ENCODE measurements around the gene GSX1. TPM values are rescaled to one million over a fixed set of nuclear protein-coding genes. Genes with fewer than 3 reads are reported as not detected.

GSX1 gene
- total and polyA plus RNA-seq, 9 of the 15 experiments (the other 6 are each of a cell fraction or from before 2014, with no cell fraction given): not detected

DNA sequence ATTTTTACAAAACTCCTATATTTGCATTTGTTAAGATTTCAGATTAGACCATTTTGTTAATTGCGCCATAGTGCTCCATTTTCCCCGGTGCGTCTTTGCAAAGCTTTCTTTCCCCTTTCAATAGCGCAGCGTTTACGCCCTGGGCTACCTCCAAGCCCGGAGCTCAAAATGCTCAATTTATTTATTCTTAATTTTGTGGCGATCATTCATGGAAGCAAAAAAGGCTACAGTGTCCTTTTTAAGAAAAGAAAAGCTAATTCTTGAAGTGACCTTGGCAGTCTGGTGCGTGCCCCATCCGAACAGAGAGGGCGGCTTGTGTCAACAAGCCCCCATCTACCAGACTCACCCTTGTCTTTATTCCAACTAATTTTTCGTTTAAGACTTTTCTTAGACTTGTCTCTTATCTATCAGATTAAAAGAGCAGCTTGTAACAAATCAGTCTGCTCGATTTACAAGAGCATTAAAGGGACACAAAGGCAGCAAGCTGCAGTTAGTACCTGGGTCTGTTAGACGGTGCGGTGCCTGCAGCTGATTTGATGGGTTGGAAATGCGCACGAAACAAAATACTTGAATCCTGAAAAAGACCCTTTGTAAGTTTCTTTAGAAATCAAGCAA lies 30.1 kb downstream of the GSX1 start:
- H3K4me2 ChIP-seq (ENCODE audit: insufficient read depth, low read length): no peak overlapping the region
- no TSS peak for BruUV-seq (replicated peaks)
- H4K20me1 ChIP-seq (replicated peaks; ENCODE audit: control insufficient read depth, insufficient read depth, low read length): no peaks in the 10 kb centered on the region
- DNase-seq (ENCODE audit: extremely low read depth in 1 of 4, low spot score in 3 of 4): no peak
- peaks cover 0 to 3% of the 10 kb centered on the region in 2 experiments; a peak in 2 of 5 replicates for H3K4me1 ChIP-seq (replicated peaks in 1 of 2; ENCODE audit: control insufficient read depth in 2 of 2, insufficient read depth in 2 of 2, low read length in 2 of 2)
- no peaks in the 10 kb centered on the region for H3K36me3 ChIP-seq (ENCODE audit: control insufficient read depth, insufficient read depth, low read length)
- intact Hi-C loops (cut with micrococcal nuclease) (no loop called here), in situ Hi-C loops (cut with MboI) (loop anchor here (10.0 kb wide), 1 partner anchor 338 kb away; no protein-coding TSS in a partner anchor)
- no peak overlapping the region for H2AFZ ChIP-seq (ENCODE audit: low read depth, low read length)
- H3K9me3 ChIP-seq (replicated peaks; ENCODE audit: control insufficient read depth, insufficient read depth, low read depth, low read length): no peaks in the 10 kb centered on the region
- H3K4me3 ChIP-seq: no peak overlapping the region
- no peak for FAIRE-seq
- 2% methylated on average over 17 of the region's 17 CpGs for WGBS (ENCODE audit: insufficient coverage, low coverage, missing lambda C conversion rate)
- H3K27me3 ChIP-seq (ENCODE audit: control insufficient read depth in 2 of 2, insufficient read depth in 2 of 2, low read length in 2 of 2): peaks cover 0 to 8% of the 10 kb centered on the region in 2 experiments; a peak in 1 of 5 replicates
- ATAC-seq: no peak
- H3K9ac ChIP-seq (ENCODE audit: insufficient read depth in 1 of 2, low read depth in 2 of 2, low read length in 2 of 2): no peak overlapping the region
- POLR2A ChIA-PET: interaction anchor here (0.8 to 0.9 kb wide), 2 partner anchors 26 to 460 kb away, joined by 3 read pairs; no protein-coding TSS in a partner anchor
- CTCF ChIA-PET (ENCODE audit: low intra/inter-chr PET ratio): no interaction called here
- H3K27ac ChIP-seq (ENCODE audit: extremely low read depth, low read depth, low read length): no peak overlapping the region
- H3K79me2 ChIP-seq (ENCODE audit: control insufficient read depth, insufficient read depth, low read length): no peaks in the 10 kb centered on the region
- no peaks in the 10 kb centered on the region for H3K9me1 ChIP-seq (ENCODE audit: control insufficient read depth, insufficient read depth, low read length)
- TF ChIP-seq, protein P1, sequence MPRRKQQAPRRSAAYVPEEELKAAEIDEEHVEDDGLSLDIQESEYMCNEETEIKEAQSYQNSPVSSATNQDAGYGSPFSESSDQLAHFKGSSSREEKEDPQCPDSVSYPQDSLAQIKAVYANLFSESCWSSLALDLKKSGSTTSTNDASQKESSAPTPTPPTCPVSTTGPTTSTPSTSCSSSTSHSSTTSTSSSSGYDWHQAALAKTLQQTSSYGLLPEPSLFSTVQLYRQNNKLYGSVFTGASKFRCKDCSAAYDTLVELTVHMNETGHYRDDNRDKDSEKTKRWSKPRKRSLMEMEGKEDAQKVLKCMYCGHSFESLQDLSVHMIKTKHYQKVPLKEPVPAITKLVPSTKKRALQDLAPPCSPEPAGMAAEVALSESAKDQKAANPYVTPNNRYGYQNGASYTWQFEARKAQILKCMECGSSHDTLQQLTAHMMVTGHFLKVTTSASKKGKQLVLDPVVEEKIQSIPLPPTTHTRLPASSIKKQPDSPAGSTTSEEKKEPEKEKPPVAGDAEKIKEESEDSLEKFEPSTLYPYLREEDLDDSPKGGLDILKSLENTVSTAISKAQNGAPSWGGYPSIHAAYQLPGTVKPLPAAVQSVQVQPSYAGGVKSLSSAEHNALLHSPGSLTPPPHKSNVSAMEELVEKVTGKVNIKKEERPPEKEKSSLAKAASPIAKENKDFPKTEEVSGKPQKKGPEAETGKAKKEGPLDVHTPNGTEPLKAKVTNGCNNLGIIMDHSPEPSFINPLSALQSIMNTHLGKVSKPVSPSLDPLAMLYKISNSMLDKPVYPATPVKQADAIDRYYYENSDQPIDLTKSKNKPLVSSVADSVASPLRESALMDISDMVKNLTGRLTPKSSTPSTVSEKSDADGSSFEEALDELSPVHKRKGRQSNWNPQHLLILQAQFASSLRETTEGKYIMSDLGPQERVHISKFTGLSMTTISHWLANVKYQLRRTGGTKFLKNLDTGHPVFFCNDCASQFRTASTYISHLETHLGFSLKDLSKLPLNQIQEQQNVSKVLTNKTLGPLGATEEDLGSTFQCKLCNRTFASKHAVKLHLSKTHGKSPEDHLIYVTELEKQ (CRISPR knock-in tag; IDR thresholded peaks at IDR 0.05): no peak
- TF ChIP-seq, protein P2, sequence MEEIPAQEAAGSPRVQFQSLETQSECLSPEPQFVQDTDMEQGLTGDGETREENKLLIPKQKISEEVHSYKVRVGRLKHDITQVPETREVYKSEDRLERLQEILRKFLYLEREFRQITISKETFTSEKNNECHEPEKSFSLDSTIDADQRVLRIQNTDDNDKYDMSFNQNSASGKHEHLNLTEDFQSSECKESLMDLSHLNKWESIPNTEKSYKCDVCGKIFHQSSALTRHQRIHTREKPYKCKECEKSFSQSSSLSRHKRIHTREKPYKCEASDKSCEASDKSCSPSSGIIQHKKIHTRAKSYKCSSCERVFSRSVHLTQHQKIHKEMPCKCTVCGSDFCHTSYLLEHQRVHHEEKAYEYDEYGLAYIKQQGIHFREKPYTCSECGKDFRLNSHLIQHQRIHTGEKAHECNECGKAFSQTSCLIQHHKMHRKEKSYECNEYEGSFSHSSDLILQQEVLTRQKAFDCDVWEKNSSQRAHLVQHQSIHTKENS (CRISPR knock-in tag; IDR thresholded peaks at IDR 0.05): no peak
- no peak for TF ChIP-seq TRIM28 (IDR thresholded peaks at IDR 0.05)
- TF ChIP-seq, protein P3, sequence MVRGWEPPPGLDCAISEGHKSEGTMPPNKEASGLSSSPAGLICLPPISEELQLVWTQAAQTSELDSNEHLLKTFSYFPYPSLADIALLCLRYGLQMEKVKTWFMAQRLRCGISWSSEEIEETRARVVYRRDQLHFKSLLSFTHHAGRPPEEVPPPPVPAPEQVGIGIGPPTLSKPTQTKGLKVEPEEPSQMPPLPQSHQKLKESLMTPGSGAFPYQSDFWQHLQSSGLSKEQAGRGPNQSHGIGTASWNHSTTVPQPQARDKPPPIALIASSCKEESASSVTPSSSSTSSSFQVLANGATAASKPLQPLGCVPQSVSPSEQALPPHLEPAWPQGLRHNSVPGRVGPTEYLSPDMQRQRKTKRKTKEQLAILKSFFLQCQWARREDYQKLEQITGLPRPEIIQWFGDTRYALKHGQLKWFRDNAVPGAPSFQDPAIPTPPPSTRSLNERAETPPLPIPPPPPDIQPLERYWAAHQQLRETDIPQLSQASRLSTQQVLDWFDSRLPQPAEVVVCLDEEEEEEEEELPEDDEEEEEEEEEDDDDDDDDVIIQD (CRISPR knock-in tag; IDR thresholded peaks at IDR 0.05): no peak
- TF ChIP-seq ZC3H11A (IDR thresholded peaks at IDR 0.05; ENCODE audit: low read depth, low read length): no peak
- TF ChIP-seq PRPF4 (IDR thresholded peaks at IDR 0.05; ENCODE audit: insufficient read depth, low read depth, low read length, poor library complexity, severe bottlenecking): no peak
- TF ChIP-seq, protein P4, sequence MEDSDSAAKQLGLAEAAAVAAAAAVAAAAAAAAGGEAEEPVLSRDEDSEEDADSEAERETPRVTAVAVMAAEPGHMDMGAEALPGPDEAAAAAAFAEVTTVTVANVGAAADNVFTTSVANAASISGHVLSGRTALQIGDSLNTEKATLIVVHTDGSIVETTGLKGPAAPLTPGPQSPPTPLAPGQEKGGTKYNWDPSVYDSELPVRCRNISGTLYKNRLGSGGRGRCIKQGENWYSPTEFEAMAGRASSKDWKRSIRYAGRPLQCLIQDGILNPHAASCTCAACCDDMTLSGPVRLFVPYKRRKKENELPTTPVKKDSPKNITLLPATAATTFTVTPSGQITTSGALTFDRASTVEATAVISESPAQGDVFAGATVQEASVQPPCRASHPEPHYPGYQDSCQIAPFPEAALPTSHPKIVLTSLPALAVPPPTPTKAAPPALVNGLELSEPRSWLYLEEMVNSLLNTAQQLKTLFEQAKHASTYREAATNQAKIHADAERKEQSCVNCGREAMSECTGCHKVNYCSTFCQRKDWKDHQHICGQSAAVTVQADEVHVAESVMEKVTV (CRISPR knock-in tag; IDR thresholded peaks at IDR 0.05): no peak
- TF ChIP-seq POLR2AphosphoS2 (IDR thresholded peaks at IDR 0.05; ENCODE audit: low read length): no peak
- TF ChIP-seq, protein P5, sequence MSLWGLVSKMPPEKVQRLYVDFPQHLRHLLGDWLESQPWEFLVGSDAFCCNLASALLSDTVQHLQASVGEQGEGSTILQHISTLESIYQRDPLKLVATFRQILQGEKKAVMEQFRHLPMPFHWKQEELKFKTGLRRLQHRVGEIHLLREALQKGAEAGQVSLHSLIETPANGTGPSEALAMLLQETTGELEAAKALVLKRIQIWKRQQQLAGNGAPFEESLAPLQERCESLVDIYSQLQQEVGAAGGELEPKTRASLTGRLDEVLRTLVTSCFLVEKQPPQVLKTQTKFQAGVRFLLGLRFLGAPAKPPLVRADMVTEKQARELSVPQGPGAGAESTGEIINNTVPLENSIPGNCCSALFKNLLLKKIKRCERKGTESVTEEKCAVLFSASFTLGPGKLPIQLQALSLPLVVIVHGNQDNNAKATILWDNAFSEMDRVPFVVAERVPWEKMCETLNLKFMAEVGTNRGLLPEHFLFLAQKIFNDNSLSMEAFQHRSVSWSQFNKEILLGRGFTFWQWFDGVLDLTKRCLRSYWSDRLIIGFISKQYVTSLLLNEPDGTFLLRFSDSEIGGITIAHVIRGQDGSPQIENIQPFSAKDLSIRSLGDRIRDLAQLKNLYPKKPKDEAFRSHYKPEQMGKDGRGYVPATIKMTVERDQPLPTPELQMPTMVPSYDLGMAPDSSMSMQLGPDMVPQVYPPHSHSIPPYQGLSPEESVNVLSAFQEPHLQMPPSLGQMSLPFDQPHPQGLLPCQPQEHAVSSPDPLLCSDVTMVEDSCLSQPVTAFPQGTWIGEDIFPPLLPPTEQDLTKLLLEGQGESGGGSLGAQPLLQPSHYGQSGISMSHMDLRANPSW (CRISPR knock-in tag; IDR thresholded peaks at IDR 0.05): no peak
- no peak for TF ChIP-seq CHD4 (IDR thresholded peaks at IDR 0.05; ENCODE audit: insufficient read depth, insufficient replicate concordance, low read depth, low read length, poor library complexity, severe bottlenecking)

Data from K562 (cell line).